HepG2 (cell line): ENCODE results near the gene ANXA6. TPM values are rescaled to one million over a fixed set of nuclear protein-coding genes. Genes with fewer than 3 reads are reported as not detected.
A peak's percentile ranks its signal among the peaks of the same experiment; 100 is the strongest.

ENCODE experiments used
- CBX5 ChIP-seq: sonication (generic); formaldehyde crosslinking; IDR thresholded peaks from 2 replicates; pipeline ENCODE4 v1.4.0; 2020; ENCODE audit warnings: missing genetic modification reagents, borderline replicate concordance
- CENPBD1 ChIP-seq: sonication (generic); formaldehyde crosslinking; IDR thresholded peaks from 2 replicates; pipeline ENCODE4 v1.8.0; 2022; ENCODE audit warnings: missing genetic modification reagents, low read depth, mild to moderate bottlenecking, borderline replicate concordance
- DNMT1 ChIP-seq: sonication (generic); formaldehyde crosslinking; IDR thresholded peaks from 2 replicates; pipeline ENCODE4 v1.5.1; 2020; ENCODE audit warnings: mild to moderate bottlenecking, missing genetic modification reagents
- EP300 ChIP-seq, 3 experiments: sonication (generic) in 1 of 3; formaldehyde crosslinking in 1 of 3; IDR thresholded peaks; 2 replicates each; pipeline versions ENCODE4 v1.5.1 to v1.6.1; 2011 to 2020; ENCODE audit warnings: low read depth in 2 of 3, low read length in 2 of 3, borderline replicate concordance in 1 of 3, improper control_type of control experiment in 1 of 3, mild to moderate bottlenecking in 1 of 3, missing genetic modification reagents in 1 of 3, moderate library complexity in 1 of 3
- ERF ChIP-seq: IDR thresholded peaks from 2 replicates; pipeline ENCODE4 v1.6.1; 2018; ENCODE audit warnings: missing biosample characterization, missing genetic modification reagents
- GABPB1 ChIP-seq: IDR thresholded peaks from 2 replicates; pipeline ENCODE4 v1.6.1; 2016; ENCODE audit warnings: mild to moderate bottlenecking, missing genetic modification reagents, moderate library complexity, missing compliant biosample characterization
- GATAD2A ChIP-seq: IDR thresholded peaks from 2 replicates; pipeline ENCODE4 v1.6.1; 2016
- HIVEP1 ChIP-seq: sonication (generic); formaldehyde crosslinking; IDR thresholded peaks from 2 replicates; pipeline ENCODE4 v1.4.0; 2020; ENCODE audit warnings: mild to moderate bottlenecking, missing genetic modification reagents
- IRF2 ChIP-seq: IDR thresholded peaks from 2 replicates; pipeline ENCODE4 v1.6.1; 2018; ENCODE audit warnings: missing genetic modification reagents, missing compliant biosample characterization
- KDM3A ChIP-seq: IDR thresholded peaks from 2 replicates; pipeline ENCODE4 v1.6.1; 2018; ENCODE audit warnings: low read depth, missing compliant biosample characterization
- MEF2D ChIP-seq: sonication (generic); formaldehyde crosslinking; IDR thresholded peaks from 2 replicates; pipeline ENCODE4 v1.5.1; 2020; ENCODE audit warnings: mild to moderate bottlenecking, missing genetic modification reagents
- MYC ChIP-seq: sonication (generic); formaldehyde crosslinking; IDR thresholded peaks from 2 replicates; pipeline ENCODE4 v1.9.0; 2021; ENCODE audit warnings: missing genetic modification reagents, borderline replicate concordance
- NRL ChIP-seq: sonication (generic); formaldehyde crosslinking; IDR thresholded peaks from 2 replicates; pipeline ENCODE4 v1.5.0; 2020; ENCODE audit warnings: missing genetic modification reagents, mild to moderate bottlenecking, moderate library complexity, borderline replicate concordance
- PITX1 ChIP-seq: sonication (generic); formaldehyde crosslinking; IDR thresholded peaks from 2 replicates; pipeline ENCODE4 v1.5.1; 2020; ENCODE audit warnings: mild to moderate bottlenecking, missing genetic modification reagents
- RXRB ChIP-seq: IDR thresholded peaks from 2 replicates; pipeline ENCODE4 v1.6.1; 2016; ENCODE audit warnings: borderline replicate concordance, missing genetic modification reagents, missing compliant biosample characterization
- SP5 ChIP-seq: IDR thresholded peaks from 2 replicates; pipeline ENCODE4 v1.6.1; 2016; ENCODE audit warnings: low read depth, borderline replicate concordance
- THAP9 ChIP-seq: sonication (generic); formaldehyde crosslinking; IDR thresholded peaks from 2 replicates; pipeline ENCODE4; 2020; ENCODE audit warnings: missing genetic modification reagents, mild to moderate bottlenecking, borderline replicate concordance
- ZFY ChIP-seq: sonication (generic); formaldehyde crosslinking; IDR thresholded peaks from 2 replicates; pipeline ENCODE4 v1.4.0; 2020; ENCODE audit warnings: missing genetic modification reagents
- ZNF136 ChIP-seq: sonication (generic); formaldehyde crosslinking; IDR thresholded peaks from 2 replicates; pipeline ENCODE4 v1.8.1; 2022; ENCODE audit warnings: low read depth, mild to moderate bottlenecking, moderate library complexity, missing genetic modification reagents
- ZNF224 ChIP-seq: sonication (generic); formaldehyde crosslinking; IDR thresholded peaks from 2 replicates; pipeline ENCODE4 v1.5.0; 2020; ENCODE audit warnings: mild to moderate bottlenecking, missing genetic modification reagents
- ZNF333 ChIP-seq: sonication (generic); formaldehyde crosslinking; IDR thresholded peaks from 2 replicates; pipeline ENCODE4 v1.4.0; 2020; ENCODE audit warnings: mild to moderate bottlenecking, missing genetic modification reagents, borderline replicate concordance
- ZNF780A ChIP-seq: sonication (generic); formaldehyde crosslinking; IDR thresholded peaks from 2 replicates; pipeline ENCODE4 v1.8.0; 2022; ENCODE audit warnings: mild to moderate bottlenecking, missing genetic modification reagents, moderate library complexity
- polyA plus RNA-seq, 8 experiments: library from polyadenylated mRNA; depleted of rRNA in 3 of 8; stranded (reverse) in 7 of 8; unstranded in 1 of 8; fragments of >200 nt; fragmentation: Illumina TruSeq in 4 of 8; extraction: Trizol in 4 of 8; gene quantifications; 2 replicates each; pipeline versions ENCODE4 v1.2.1 to v1.2.3, GENCODE V29; 2011 to 2016; ENCODE audit warnings: low read depth in 4 of 8, missing spikeins in 1 of 8, mixed read lengths in 1 of 8; ENCODE audit not compliant: insufficient read depth in 1 of 8
- total RNA-seq, 5 experiments: library from RNA; depleted of rRNA; stranded (reverse); fragments of >200 nt; fragmentation: Illumina TruSeq; extraction: Trizol; gene quantifications; 2 replicates each; pipeline ENCODE4 v1.2.3, GENCODE V29; 2016; ENCODE audit warnings: low read depth in 1 of 5
- TF ChIP-seq, protein P1 (sequence below): sonication (generic); formaldehyde crosslinking; IDR thresholded peaks from 2 replicates; pipeline ENCODE4 v1.4.0; 2020; ENCODE audit warnings: missing genetic modification reagents
- TF ChIP-seq, protein P2 (sequence below): IDR thresholded peaks from 2 replicates; pipeline ENCODE4 v1.6.1; 2016; ENCODE audit warnings: low read depth

The ANXA6 gene
- total and polyA plus RNA-seq, 2 of the 13 experiments (the other 11 are each of a cell fraction or from before 2014, with no cell fraction given) = 103 to 125 TPM

DNA sequence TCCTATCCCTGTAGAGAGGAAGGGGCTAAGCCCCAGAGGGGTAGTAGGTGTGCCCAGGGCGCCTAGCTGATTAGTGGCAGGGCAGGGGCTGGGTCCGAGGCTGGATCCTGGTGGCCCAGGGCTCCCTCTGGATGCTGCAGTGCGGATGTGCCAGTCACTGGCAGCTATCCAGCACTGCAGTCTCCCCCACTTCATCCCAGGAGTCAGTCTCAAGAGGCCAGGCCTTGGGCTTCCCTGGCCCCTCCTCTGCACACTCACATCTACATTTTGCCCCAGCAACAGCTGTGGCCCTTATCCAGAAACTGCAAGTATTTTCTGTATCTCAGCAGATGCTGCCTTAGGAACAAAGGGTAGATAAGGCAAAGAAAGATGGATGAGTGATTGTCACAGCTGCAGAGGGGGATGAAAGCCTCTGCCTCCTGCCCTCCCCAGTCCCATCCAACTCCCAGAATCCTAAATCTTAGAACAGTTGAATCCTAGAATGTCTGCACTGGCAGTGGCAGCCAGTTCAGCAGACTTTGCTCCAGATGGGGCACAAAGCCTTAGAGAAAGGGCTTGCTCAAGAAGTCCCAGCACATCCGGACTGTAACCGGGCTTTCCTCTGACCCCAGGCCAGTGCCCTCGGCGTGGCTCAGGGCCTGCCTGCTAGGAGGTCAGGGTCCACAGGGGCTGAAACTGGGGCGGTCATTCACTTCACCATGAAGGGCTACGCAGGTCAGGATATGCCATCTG lies 1.6 kb downstream of the ANXA6 start (continued):
- TF ChIP-seq, protein P1, sequence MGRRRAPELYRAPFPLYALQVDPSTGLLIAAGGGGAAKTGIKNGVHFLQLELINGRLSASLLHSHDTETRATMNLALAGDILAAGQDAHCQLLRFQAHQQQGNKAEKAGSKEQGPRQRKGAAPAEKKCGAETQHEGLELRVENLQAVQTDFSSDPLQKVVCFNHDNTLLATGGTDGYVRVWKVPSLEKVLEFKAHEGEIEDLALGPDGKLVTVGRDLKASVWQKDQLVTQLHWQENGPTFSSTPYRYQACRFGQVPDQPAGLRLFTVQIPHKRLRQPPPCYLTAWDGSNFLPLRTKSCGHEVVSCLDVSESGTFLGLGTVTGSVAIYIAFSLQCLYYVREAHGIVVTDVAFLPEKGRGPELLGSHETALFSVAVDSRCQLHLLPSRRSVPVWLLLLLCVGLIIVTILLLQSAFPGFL = no peak
- TF ChIP-seq ZFY (CRISPR knock-in tag) (peak; percentile 77), GABPB1 (peak; percentile 43), GATAD2A (peak; percentile 88), ZNF224 (0 out of 2 replicates have a peak, but pooled peaks have one; percentile 55), PITX1 (peak; percentile 43; the same call in 1 of the 2 replicates), MEF2D (peak; percentile 66), NRL (CRISPR knock-in tag) (peak; percentile 22; the same call in 1 of the 2 replicates), ERF (peak; percentile 44; the same call in 1 of the 2 replicates), ZNF136 (CRISPR knock-in tag) (no peak), DNMT1 (CRISPR knock-in tag) (0 out of 2 replicates have a peak, but pooled peaks have one; percentile 64), EP300 (IDR thresholded peaks at IDR 0.05; ENCODE audit: low read depth in 2 of 2, low read length in 2 of 2) (0 out of 4 replicates have a peak, but pooled peaks of 1 of the 2 experiments have one; percentile 22), EP300 (CRISPR knock-in tag; IDR thresholded peaks at IDR 0.05; ENCODE audit: borderline replicate concordance) (0 out of 2 replicates have a peak, but pooled peaks have one; percentile 21), SP5 (CRISPR knock-in tag) (peak; percentile 35; the same call in 1 of the 2 replicates), CBX5 (CRISPR knock-in tag) (no peak), KDM3A (peak; percentile 72; the same call in 1 of the 2 replicates), HIVEP1 (CRISPR knock-in tag) (peak; percentile 78; the same call in 1 of the 2 replicates), MYC (CRISPR knock-in tag) (peak; percentile 71; the same call in 1 of the 2 replicates), ZNF333 (CRISPR knock-in tag) (0 out of 2 replicates have a peak, but pooled peaks have one; percentile 25), IRF2 (CRISPR knock-in tag) (no peak), CENPBD1 (CRISPR knock-in tag) (no peak), RXRB (CRISPR knock-in tag) (peak; percentile 79), THAP9 (CRISPR knock-in tag) (peak; percentile 39; the same call in 1 of the 2 replicates), ZNF780A (CRISPR knock-in tag) (no peak)
- TF ChIP-seq, protein P2, sequence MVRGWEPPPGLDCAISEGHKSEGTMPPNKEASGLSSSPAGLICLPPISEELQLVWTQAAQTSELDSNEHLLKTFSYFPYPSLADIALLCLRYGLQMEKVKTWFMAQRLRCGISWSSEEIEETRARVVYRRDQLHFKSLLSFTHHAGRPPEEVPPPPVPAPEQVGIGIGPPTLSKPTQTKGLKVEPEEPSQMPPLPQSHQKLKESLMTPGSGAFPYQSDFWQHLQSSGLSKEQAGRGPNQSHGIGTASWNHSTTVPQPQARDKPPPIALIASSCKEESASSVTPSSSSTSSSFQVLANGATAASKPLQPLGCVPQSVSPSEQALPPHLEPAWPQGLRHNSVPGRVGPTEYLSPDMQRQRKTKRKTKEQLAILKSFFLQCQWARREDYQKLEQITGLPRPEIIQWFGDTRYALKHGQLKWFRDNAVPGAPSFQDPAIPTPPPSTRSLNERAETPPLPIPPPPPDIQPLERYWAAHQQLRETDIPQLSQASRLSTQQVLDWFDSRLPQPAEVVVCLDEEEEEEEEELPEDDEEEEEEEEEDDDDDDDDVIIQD (CRISPR knock-in tag) = peak; percentile 38; the same call in 1 of the 2 replicates
